Sigmoid colon (tissue), 7 donors: ENCODE measurements around the gene ROPN1. TPM values are rescaled to one million over a fixed set of nuclear protein-coding genes. Genes with fewer than 3 reads are reported as not detected.
"Not testable (repeated sequence)": the region's sequence is repeated elsewhere in the genome, so short reads cannot be mapped to it uniquely, and the experiment has no call there.

Experiments used
- DNase-seq: peaks from one replicate; pipeline ENCODE4 v3.0.0-alpha.2; 2019
- H3K27ac ChIP-seq, 4 donors: fragments of 200-600 bp; sonication (generic); one replicate each; pipeline ENCODE4 v1.5.1; 2016 to 2019; ENCODE audit warnings: mild to moderate bottlenecking in 1 of 4
- H3K27me3 ChIP-seq, 3 donors: fragments of 200-600 bp; sonication (generic); one replicate each; pipeline ENCODE4 v1.5.1; 2019; ENCODE audit warnings: mild to moderate bottlenecking in 1 of 3
- H3K36me3 ChIP-seq, 4 donors: fragments of 200-600 bp; sonication (generic); one replicate each; pipeline ENCODE4 v1.5.1; 2016 to 2019
- H3K4me1 ChIP-seq, 4 donors: fragments of 200-600 bp; sonication (generic); one replicate each; pipeline ENCODE4 v1.5.1; 2017 to 2019
- H3K4me3 ChIP-seq, 4 donors: fragments of 200-600 bp; sonication (generic); one replicate each; pipeline ENCODE4 v1.5.1; 2017 to 2019; ENCODE audit warnings: mild to moderate bottlenecking in 2 of 4, moderate library complexity in 1 of 4
- H3K9me3 ChIP-seq, 4 donors: fragments of 200-600 bp in 3 of 4; sonication (generic) in 3 of 4; one replicate each; pipeline versions ENCODE4 v1.5.1 to v1.6.1; 2013 to 2019
- EP300 ChIP-seq, 4 donors: sonication (generic); formaldehyde crosslinking; IDR thresholded peaks; one replicate each; pipeline ENCODE4 v1.6.1; 2017; ENCODE audit warnings: antibody characterized with exemption in 4 of 4
- POLR2A ChIP-seq, 2 donors: fragments of 450-650 bp; IDR thresholded peaks; one replicate each; pipeline ENCODE4 v1.6.1; 2016; ENCODE audit warnings: antibody characterized with exemption in 2 of 2, mild to moderate bottlenecking in 2 of 2, moderate library complexity in 2 of 2
- POLR2AphosphoS5 ChIP-seq, 4 donors: sonication (generic); formaldehyde crosslinking; IDR thresholded peaks; one replicate each; pipeline ENCODE4 v1.6.1; 2017; ENCODE audit warnings: antibody characterized with exemption in 4 of 4
- WGBS, 2 donors: extraction: QIAGEN DNeasy Blood & Tissue Kit; methylation state at CpG; one replicate each; pipeline ENCODE4 v1.1.7; 2013; 5-methylcytosine and 5-hydroxymethylcytosine counted together
- intact Hi-C: fragments of 100-400 bp; cut with DNase I; formaldehyde crosslinking; loops from one replicate; pipeline ENCODE4 v1.15.1; 2023
- polyA plus RNA-seq, 3 donors: library from polyadenylated mRNA; stranded (reverse); fragments of 200-250 nt; gene quantifications; one replicate each; pipeline ENCODE4 v1.2.3, GENCODE V29; 2013
- total RNA-seq, 4 donors: library from RNA; depleted of rRNA; stranded (reverse); fragments of >200 nt; gene quantifications; one replicate each; pipeline ENCODE4 v1.1.0, GENCODE V29; 2016
- TF ChIP-seq, protein P1 (sequence below), 4 experiments: fragments of 450-650 bp in 3 of 4; fragments of 200-600 bp in 1 of 4; IDR thresholded peaks; one replicate each; pipeline ENCODE4 v1.5.1; 2016 to 2019; ENCODE audit warnings: antibody characterized with exemption in 4 of 4, mild to moderate bottlenecking in 3 of 4, moderate library complexity in 2 of 4
- donor health status: healthy with polysubstance abuse.
- donor health status: Bipolar disorder and iron deficiency.
- donor health status: healthy.

Gene ROPN1
- total and polyA plus RNA-seq, 7 donors, result 0.44 to 1.8 (median 1.2) TPM; not detected in 4

DNA sequence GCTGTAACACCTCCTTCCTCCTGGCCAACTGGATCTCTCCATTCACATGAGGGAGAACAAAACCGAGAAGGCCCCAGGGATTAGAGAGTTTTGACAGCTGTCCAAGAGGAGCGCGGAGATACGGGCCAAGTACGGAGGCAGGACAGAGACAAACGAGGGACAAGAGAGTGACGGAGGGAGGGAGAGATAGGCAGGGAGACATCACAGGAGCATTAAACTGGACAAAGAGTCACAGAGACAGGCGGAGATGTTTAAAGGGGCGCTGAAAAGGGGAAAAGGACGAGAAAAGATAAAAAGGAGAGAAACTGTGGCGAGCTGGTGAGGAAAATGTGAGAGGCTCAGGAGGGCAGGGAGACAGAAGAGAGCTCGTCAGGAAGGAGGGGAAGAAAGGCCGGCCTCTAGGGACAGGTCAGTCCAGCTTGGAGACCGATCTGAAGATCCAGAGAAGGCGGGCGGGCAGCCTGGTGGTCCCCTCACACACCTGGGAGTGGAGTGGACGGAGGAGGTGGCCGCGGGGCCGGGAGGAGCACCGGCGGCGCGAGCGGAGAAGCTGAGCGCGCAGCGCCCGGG is 40.5 kb upstream of the ROPN1 start:
- Histone ChIP-seq H3K27me3 (peaks cover 5 to 18% (median 17%) of the 10 kb centered on the region in 3 donors), H3K4me3 (peak overlapping the region; percentile 44 to 76 (median 73)), H3K9me3 (no peaks in the 10 kb centered on the region), H3K27ac (peak overlapping the region; percentile 78 to 89 (median 81)), H3K4me1 (peaks cover 0 to 27% (median 21%) of the 10 kb centered on the region in 4 donors), H3K36me3 (no peaks in the 10 kb centered on the region)
- peak; percentile 73 for DNase-seq
- intact Hi-C loops, result loop anchor here (5.0 kb wide), 2 partner anchors 45 to 250 kb away; no protein-coding TSS in a partner anchor
- TF ChIP-seq, protein P1, sequence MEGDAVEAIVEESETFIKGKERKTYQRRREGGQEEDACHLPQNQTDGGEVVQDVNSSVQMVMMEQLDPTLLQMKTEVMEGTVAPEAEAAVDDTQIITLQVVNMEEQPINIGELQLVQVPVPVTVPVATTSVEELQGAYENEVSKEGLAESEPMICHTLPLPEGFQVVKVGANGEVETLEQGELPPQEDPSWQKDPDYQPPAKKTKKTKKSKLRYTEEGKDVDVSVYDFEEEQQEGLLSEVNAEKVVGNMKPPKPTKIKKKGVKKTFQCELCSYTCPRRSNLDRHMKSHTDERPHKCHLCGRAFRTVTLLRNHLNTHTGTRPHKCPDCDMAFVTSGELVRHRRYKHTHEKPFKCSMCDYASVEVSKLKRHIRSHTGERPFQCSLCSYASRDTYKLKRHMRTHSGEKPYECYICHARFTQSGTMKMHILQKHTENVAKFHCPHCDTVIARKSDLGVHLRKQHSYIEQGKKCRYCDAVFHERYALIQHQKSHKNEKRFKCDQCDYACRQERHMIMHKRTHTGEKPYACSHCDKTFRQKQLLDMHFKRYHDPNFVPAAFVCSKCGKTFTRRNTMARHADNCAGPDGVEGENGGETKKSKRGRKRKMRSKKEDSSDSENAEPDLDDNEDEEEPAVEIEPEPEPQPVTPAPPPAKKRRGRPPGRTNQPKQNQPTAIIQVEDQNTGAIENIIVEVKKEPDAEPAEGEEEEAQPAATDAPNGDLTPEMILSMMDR (IDR thresholded peaks at IDR 0.05), result no peak
- TF ChIP-seq POLR2AphosphoS5 (IDR thresholded peaks at IDR 0.05), result peak in 1 of 4 donors; percentile 27
- 5 to 20% methylated on average over 29 of the region's 29 CpGs for whole genome bisulfite sequencing, 2 donors

DNA sequence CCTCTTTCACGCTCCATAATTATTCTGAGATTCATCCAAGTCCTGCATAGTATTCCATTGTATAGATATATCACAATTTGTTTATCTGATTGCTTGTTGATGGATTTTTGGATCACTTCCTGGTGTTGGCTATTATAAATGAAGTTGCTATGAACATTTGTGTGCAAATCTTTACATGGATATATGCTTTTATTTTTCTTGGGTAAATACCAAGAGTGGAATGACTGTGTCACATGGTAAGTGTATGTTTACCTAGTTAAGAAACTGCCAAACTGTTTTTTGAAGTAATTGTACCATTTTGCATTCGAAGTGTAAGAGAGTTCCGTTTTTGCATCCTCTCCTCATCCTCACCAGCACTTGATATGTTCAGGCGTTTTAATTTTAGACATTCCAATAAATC is 34.6 kb upstream of the ROPN1 start:
- Histone ChIP-seq H3K27me3 (no peaks in the 10 kb centered on the region), H3K9me3 (no peaks in the 10 kb centered on the region), H3K27ac (no peak overlapping the region), H3K4me1 (no peaks in the 10 kb centered on the region), H3K4me3 (no peak overlapping the region), H3K36me3 (no peaks in the 10 kb centered on the region)
- 17 to 53% methylated on average over 4 of the region's 4 CpGs for WGBS, 2 donors
- intact Hi-C loops, result no loop called here
- no peak for TF ChIP-seq POLR2A (IDR thresholded peaks at IDR 0.05)
- DNase-seq, result no peak

DNA sequence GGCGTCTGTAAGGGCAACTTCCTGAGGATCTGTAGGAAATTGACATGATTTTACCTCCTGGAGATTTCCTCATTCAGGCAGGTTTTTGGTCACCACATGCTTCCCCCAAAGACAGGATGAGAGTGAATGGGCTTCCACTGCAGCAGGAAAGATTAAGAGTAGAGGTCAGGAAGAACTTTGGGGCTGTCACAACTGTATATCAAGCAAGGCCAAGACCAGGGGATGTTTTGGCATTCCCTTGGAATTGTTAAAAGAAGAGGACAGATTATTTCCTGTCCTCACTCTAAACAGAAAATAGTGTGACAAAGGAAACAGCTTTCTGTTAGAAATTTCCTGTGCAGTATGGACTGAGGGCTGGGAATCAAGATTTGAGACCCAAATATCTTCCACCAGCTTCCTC is 31.6 kb upstream of the ROPN1 start:
- H3K27me3 ChIP-seq, H3K4me1 ChIP-seq, H3K36me3 ChIP-seq, H3K27ac ChIP-seq, DNase-seq, H3K9me3 ChIP-seq, H3K4me3 ChIP-seq, intact Hi-C loops: not testable (repeated sequence)
- WGBS, 2 donors, result 89 to 93% methylated on average over 1 of the region's 1 CpG

DNA sequence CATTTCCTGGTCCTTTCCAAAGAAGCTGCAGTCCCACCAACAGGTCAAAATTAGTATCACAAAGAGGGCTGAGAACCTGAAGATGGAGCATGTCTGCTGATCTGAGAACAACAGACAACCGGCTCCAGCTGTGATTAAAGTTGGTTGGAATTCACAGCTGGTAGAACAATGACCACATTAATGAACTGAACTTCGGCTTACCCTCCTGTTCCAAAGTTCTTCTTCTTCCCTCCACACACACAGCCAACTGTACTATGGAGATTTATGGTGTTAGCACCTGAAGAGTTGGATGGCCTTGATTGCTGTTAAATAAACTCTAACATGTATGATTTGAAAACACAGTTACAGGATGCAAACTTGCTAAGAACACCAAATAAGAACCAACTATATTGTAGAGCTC is 27.4 kb upstream of the ROPN1 start:
- no peaks in the 10 kb centered on the region for H3K9me3 ChIP-seq
- intact Hi-C loops, result loop anchor here (5.0 kb wide), 1 partner anchor 533 kb away; no protein-coding TSS in a partner anchor
- no peaks in the 10 kb centered on the region for H3K36me3 ChIP-seq
- H3K4me3 ChIP-seq, result no peak overlapping the region
- 12 to 64% methylated on average over 2 of the region's 2 CpGs for WGBS, 2 donors
- peaks cover 0 to 5% (median 0%) of the 10 kb centered on the region in 4 donors for H3K4me1 ChIP-seq
- H3K27ac ChIP-seq, result no peak overlapping the region
- DNase-seq, result no peak
- TF ChIP-seq POLR2AphosphoS5 (IDR thresholded peaks at IDR 0.05) (no peak), EP300 (IDR thresholded peaks at IDR 0.05) (no peak), POLR2A (IDR thresholded peaks at IDR 0.05) (no peak)
- TF ChIP-seq, protein P1 (IDR thresholded peaks at IDR 0.05), result no peak
- H3K27me3 ChIP-seq, result no peaks in the 10 kb centered on the region

DNA sequence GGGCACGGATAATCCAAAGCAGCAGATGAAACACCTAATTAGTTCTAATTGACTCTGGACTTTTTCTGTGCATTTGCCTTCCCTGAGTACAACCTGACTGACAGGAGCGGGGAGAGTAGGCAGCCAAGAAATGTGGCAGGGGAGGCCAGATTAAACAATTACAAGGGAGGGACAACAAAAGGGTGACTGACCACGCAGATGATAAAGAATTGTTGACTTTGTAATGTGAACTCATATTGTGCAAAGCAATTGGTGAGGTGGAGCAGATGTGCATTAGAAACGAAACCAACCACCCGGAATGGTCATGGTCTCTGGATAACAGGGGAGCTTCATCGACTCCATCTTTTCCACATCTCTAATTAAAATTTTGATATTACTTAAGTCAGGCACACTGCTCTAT is 25.6 kb upstream of the ROPN1 start:
- H3K36me3 ChIP-seq, H3K27ac ChIP-seq, H3K4me1 ChIP-seq, H3K4me3 ChIP-seq, DNase-seq, H3K9me3 ChIP-seq, H3K27me3 ChIP-seq: not testable (repeated sequence)
- 81 to 86% methylated on average over 6 of the region's 6 CpGs for WGBS, 2 donors
- intact Hi-C loops, result loop anchor here (2.0 to 5.0 kb wide), 3 partner anchors 263 to 535 kb away; no protein-coding TSS in a partner anchor

DNA sequence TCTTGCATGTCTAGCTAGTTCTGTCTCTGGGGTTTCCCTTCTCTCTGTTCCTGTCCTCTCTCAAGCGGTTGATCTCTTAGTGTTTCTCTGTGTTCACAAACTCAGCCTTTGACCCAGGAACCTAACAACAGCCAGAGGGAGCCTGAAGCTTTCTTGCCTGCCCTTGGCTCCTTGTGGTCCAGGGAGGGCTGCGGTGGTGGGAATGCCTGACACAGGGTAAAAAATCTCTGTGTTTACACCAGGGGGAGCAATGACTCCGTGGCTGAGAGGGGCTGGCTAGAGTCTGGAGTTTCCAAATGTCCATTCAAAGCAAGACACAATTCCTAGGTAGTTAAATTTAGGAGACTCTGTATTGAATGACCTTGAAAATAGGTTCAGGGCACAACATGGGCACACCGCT is 24.6 kb upstream of the ROPN1 start:
- H3K27me3 ChIP-seq, H3K27ac ChIP-seq, H3K4me3 ChIP-seq, H3K36me3 ChIP-seq, H3K9me3 ChIP-seq, H3K4me1 ChIP-seq: not testable (repeated sequence)
- intact Hi-C loops, result loop anchor here (2.0 to 5.0 kb wide), 3 partner anchors 264 to 536 kb away; no protein-coding TSS in a partner anchor
- WGBS, 2 donors, result 4 to 10% methylated on average over 3 of the region's 4 CpGs
- DNase-seq, result peak; percentile 76
- TF ChIP-seq, protein P1 (IDR thresholded peaks at IDR 0.05), result peak; percentile 23 to 71 (median 42)
